ENCODE measurements around the gene GAB2.

GAB2 gene

GRCh38 chr11:78217650-78218541 lies 199.7 kb downstream of the GAB2 start:
- no peak for DNase-seq

- DNase-seq, result peak; percentile 9
Measured at GRCh38 chr11:78216571-78217287, 200.9 kb downstream of the GAB2 start.

GRCh38 chr11:78216021-78216420 lies 201.6 kb downstream of the GAB2 start:
- no peak for DNase-seq

DNA sequence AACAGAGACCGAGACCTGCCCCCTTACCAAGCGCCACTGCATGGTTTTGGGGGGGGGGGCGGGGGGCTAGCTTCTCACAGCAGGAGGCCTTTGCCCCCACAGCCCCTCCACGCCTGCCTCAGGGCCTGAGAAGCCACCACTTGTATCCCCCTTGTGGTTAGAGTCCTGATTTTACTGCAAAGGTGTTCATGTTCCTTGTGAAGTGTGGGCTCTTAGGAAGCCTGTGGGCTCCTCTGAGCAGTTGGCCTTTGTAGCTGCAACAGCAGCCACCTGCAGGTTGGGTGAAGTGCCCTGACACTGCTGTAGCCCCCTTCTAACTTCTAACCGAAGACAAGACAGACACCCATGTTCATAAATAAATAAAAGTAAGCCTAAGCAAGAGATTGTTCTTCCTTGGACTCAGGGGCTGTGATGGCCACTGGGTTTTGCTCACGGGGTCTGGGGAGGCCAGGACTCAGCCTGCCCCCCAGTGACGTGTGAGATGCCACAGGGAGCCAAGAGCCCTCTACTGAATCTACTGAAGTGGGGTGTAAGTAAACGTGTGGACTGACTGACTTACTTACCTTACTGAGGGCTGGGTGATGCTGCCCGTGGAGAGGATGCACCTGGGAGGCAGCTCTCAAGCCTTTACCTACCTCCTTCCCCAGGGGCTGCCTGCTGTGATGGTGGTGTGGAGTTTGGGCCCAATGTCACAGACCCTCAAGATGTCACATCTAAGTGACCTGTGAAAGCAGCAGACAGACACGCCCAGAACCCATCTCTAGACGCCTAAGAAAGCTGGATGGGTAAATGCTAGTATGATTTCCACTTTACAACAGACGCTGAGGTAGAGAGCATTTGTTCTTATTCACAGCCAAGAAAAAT lies 203.1 kb downstream of the GAB2 start:
- no peak for DNase-seq

GRCh38 chr11:78213526-78214330 lies 203.9 kb downstream of the GAB2 start:
- DNase-seq, result no peak

- DNase-seq, result no peak
Measured at GRCh38 chr11:78212586-78213371, 204.8 kb downstream of the GAB2 start.

DNA sequence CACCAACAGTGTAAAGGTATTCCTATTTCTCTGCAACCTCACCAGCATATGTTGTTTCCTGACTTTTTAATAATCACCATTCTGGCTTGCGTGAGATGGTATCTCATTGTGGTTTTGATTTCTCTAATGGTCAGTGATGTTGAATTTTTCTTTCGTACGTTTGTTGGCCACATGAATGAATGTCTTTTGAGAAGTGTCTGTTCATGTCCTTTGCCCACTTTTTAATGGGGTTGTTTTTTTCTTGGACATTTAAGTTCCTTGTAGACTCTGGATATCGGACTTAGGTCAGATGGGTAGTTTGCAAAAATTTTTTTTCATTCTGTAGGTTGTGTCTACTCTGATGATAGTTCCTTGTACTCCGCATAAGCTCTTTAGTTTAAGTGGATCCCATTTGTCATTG lies 206.1 kb downstream of the GAB2 start:
- DNase-seq, result no peak

DNA sequence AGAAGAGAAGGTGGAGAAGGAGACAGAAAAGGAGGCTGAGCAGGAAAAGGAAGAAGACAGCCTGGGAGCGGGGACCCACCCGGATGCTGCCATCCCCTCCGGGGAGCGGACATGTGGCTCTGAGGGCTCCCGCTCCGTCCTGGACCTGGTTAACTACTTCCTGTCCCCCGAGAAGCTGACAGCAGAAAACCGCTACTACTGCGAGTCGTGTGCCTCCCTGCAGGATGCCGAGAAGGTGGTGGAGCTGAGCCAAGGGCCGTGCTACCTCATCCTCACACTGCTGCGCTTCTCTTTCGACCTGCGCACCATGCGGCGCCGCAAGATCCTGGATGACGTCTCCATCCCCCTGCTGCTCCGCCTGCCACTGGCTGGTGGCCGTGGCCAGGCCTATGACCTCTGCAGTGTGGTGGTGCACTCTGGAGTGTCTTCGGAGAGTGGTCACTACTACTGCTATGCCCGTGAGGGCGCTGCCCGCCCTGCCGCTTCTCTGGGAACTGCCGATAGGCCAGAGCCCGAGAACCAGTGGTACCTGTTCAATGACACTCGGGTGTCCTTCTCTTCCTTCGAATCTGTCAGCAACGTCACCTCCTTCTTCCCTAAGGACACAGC lies 207.5 kb downstream of the GAB2 start:
- no peak for DNase-seq

DNA sequence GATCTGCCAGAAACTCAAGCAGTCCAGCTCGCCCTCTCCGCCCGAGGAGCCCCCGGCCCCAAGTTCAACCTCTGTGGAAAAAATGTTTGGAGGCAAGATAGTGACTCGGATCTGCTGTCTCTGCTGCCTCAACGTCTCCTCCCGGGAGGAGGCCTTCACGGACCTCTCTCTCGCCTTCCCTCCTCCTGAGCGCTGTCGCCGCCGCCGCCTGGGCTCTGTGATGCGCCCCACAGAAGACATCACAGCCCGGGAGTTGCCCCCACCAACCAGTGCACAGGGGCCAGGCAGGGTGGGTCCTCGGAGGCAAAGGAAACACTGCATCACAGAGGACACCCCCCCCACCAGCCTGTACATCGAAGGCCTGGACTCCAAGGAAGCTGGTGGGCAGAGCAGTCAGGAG lies 208.1 kb downstream of the GAB2 start:
- DNase-seq, result no peak

DNA sequence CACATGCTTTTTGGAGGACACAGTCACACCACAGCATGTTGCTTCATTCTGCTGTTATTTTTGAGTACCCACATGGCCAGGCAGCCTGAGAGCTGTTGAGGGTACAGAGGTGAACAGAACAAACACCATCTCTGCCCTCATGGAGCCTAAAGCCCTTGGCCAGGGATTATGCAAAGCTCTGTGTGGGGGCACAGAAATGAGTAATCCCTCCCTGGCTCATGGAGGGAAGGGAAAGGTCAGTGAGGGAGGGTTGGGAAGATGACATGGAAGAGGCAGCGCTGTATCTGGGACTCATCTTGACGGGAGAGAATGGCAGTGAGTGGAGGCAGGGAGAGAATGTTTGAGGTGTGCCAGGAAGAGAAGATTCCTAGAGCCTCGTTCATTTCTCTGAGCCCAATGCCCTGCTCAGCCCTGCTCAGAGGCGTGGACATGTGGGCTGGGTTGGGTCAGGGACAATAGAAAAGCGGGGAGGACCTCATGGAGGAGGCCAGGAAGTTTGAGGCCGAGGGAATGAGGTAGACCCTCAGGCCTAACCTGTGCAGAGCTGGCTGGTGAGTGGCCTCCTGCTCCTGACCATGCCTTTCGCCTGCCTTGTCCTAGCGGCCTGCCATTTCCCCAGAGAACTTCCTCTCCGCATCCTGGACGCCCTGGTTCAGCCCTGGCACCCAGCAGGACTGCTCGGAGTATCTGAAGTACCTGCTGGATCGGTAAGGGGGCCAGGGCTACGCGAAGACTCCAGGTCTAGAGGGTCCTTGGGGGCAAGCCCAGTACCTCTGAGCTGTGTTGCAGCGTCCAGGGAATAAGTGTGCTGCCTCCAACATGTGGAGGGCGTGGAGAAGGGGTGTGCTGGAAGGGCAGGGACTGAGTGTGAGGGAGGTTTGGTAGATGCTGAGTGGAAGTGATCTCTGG lies 209.1 kb downstream of the GAB2 start:
- DNase-seq, result peak; percentile 25

DNA sequence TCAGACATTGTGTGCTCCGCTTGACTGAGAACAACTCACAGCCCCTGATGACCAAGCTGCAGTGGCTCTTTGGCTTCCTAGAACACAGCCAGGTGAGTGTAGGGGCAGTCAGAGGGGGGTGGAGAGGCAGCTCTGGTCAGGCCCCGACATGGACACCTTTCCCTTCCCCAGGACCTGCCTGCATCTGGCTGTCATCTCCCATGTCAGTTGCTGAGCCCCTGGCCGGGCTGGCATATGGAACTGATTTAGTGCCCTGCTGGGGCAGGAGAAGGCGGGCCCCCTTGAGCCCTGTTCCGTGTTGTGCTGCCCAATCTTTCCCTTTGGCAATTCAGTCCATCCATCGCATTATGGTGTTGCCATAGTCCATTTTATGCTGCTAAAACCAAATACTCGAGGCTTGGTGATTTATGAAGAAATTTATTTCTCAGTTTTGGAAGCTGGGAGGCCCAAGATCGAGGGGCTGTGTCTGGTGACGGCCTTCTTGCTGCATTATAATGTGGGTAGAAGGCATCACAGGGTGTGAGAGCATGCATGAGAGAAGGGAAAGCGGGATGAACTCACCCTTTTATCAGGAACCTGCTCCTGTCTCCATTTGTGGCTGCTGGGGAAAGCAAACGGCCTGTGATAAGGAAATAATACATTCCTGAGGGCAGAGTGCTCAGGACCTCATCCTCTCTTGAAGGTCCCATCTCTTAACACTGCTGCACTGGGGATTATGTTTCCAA lies 209.9 kb downstream of the GAB2 start:
- no peak for DNase-seq

DNA sequence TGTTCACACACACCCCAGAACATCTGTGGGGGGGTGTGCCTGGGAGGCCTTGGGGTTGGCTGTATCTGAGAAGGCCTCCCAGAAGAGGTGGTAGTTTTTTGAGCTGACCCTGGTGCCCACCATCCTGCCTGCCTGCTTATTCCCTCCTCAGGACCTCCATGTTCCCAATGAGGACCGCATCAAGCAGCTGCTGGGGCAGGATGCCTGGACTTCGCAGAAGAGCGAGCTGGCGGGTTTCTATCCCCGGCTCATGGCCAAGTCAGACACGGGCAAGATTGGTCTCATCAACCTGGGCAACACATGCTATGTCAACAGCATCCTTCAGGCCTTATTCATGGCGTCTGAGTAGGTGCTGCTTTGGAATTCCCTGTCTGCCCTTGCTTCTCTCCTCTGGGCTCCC lies 211.9 kb downstream of the GAB2 start:
- DNase-seq, result no peak

- no peak for DNase-seq
Measured at GRCh38 chr11:78205256-78205655, 212.4 kb downstream of the GAB2 start.

GRCh38 chr11:78203184-78203583 lies 214.4 kb downstream of the GAB2 start:
- no peak for DNase-seq

GRCh38 chr11:78202733-78203167 lies 214.9 kb downstream of the GAB2 start:
- no peak for DNase-seq

DNA sequence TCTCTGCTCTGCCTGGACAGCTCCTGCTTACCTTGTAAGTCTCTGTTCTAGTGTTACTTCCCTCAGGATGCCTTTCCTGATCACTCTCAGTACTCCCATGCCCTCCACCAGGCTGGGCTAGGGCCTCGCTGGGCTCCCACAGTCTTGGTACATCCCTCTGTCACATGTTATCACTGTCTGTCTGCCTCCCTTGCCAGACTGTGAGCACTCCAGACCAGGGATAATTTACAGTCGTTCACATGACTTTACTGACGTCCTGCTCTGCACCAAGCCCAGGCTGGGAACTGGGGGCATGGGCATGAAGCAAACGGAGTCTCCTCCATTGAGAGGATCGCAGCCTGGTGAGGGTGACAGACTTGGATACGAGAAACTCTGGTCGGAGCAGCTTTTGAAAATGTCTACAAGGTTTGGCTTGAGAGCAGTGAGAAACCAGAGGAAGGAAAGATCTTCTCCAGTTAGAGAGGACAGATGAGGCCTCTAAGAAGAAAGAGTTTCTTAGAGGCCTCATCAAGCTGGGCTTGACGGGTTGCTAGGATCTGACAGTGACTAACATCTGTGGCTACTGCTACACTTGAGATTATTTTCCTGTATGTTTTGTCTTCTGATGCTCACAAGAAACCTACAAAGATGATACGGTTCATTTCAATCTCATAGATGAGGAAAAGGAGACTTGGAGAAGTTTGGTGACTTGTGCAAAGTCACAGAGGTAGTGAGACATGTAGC lies 216.4 kb downstream of the GAB2 start:
- DNase-seq, result no peak

DNA sequence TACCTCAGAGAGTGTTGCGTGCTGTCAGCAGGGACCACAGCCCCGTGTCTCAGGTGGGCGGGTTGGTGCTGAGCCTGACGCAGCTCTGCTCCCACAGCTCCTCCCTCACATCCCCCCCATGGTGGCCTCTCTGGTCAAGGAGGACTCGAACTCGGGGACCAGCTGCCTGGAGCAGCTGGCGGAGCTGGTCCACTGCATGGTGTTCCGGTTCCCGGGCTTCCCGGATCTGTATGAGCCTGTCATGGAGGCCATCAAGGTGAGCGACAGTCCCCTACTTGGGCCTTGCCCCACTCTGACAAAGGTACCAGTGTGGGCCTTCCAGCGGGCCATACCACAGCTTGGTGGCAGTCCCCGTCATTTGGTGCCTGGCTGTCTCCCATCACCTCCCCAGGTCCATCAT lies 217.1 kb downstream of the GAB2 start:
- DNase-seq, result no peak

GRCh38 chr11:78200061-78200460 lies 217.6 kb downstream of the GAB2 start:
- DNase-seq, result no peak

DNA sequence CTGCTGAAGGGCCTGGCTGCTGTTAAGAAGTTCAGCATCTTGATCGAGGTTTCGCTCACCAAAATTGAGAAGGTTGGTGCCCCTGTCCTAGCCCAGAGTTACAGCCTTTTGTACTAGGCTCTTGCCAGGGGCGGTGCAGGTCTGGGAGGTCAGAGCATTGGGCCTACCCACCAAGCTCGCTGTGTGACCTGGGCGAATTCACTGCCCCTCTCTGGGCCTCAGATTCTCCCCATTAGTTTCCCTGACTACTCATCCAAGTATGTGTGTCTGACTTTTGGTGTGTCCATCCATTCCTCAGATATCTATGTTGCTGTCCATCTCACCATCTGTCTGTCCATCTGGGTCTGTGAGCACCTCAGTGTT lies 218.0 kb downstream of the GAB2 start:
- DNase-seq, result no peak
